NB4 (cell line): ENCODE measurements around the gene GALNTL6.

Experiments used
- MYC ChIP-seq: IDR thresholded peaks from 2 replicates; pipeline ENCODE4 v1.6.1; 2011; ENCODE audit warnings: low read depth, low read length
- POLR2A ChIP-seq: IDR thresholded peaks from 2 replicates; pipeline ENCODE4 v1.6.1; 2011; ENCODE audit warnings: mild to moderate bottlenecking; ENCODE audit not compliant: insufficient read length; ENCODE audit errors: extremely low read depth
- TF ChIP-seq, protein P1 (sequence below): IDR thresholded peaks from one replicate; pipeline ENCODE4 v1.5.1; 2012; ENCODE audit warnings: low read depth, low read length

DNA sequence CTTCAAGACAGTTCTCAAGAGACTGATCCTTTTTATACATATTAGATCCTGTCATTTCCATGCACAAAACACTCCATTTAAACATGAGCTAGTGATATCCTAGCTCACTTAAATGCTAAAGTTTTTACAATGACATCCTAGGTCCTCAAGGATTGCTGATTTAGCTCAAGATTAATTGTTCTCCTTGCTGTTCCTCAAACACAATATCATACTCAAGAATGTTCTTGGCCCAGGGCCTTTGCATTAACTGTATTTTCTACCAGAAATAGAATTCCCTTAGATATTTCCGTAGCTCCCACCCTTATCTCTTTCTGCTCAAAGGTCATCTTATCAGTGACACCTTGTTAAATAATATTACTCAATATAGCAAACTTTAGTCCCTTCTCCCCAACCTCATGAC lies 270.1 kb downstream of the GALNTL6 start:
- TF ChIP-seq, protein P1, sequence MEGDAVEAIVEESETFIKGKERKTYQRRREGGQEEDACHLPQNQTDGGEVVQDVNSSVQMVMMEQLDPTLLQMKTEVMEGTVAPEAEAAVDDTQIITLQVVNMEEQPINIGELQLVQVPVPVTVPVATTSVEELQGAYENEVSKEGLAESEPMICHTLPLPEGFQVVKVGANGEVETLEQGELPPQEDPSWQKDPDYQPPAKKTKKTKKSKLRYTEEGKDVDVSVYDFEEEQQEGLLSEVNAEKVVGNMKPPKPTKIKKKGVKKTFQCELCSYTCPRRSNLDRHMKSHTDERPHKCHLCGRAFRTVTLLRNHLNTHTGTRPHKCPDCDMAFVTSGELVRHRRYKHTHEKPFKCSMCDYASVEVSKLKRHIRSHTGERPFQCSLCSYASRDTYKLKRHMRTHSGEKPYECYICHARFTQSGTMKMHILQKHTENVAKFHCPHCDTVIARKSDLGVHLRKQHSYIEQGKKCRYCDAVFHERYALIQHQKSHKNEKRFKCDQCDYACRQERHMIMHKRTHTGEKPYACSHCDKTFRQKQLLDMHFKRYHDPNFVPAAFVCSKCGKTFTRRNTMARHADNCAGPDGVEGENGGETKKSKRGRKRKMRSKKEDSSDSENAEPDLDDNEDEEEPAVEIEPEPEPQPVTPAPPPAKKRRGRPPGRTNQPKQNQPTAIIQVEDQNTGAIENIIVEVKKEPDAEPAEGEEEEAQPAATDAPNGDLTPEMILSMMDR: no peak
- TF ChIP-seq POLR2A (no peak), MYC (no peak)
